Middle frontal gyrus (tissue), 1 donor: Measurements from ENCODE around the gene PIGW.
"Not testable (repeated sequence)": the region's sequence is repeated elsewhere in the genome, so short reads cannot be mapped to it uniquely, and the experiment has no call there.

Experiments used
- DNase-seq: peaks from one replicate; pipeline ENCODE4 v3.0.0-alpha.2; 2015; ENCODE audit warnings: low spot score; ENCODE audit errors: extremely low spot score

Gene PIGW

DNA sequence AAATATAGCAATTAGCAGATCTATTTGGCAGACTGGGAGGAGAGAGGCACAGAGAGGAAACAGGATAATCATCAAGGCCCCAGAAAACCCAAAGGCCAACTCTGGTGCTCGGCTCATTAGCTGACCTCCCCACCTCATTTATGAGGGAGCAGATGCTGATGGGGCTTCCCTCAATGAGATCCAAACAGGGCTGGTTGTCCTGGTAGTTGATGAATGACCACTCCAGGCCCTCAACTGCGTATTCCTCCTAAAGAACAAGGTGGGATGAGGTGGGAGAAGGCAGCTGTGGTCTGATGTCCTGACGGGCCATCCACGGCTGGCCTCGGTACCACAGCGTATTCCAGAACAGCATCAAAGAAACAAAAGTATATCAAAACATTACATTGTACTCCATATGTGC lies 27.5 kb upstream of the PIGW start:
- no peak for DNase-seq

GRCh38 chr17:36508439-36508838 lies 26.3 kb upstream of the PIGW start:
- not testable (repeated sequence) for DNase-seq

DNA sequence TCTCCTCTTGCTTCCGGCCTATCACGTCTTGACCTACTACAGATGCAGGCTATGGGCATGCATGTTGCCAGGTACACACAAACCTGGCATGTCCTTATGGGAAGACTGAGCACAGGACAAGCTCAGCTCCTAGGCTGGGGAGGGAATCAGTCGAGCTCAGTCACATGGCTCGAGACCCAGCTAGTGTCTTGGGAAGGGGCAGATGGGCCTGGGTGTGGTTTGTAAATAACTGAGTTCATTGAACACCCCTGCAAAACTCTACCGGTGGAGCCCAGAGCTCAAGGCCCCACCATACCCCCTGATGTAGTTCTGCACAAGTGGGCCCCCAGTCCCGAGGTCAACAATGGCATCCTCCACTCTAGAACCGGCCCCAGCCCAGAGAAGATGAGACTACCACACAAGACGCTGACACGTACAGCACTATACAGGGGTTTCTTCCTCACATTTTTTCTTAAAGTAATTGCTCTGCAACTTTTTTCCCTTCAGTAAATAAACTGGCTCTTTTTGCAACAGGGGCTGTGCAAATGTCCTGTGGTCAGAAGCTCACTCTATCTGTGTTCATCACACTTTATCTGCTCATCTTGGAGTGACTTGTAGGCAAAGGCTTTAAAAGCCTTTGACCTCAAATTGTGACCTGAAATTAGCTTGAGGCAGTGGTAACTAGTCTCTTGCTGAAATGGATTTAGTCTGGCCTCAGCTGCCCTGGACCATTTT lies 25.4 kb upstream of the PIGW start:
- DNase-seq = no peak

DNA sequence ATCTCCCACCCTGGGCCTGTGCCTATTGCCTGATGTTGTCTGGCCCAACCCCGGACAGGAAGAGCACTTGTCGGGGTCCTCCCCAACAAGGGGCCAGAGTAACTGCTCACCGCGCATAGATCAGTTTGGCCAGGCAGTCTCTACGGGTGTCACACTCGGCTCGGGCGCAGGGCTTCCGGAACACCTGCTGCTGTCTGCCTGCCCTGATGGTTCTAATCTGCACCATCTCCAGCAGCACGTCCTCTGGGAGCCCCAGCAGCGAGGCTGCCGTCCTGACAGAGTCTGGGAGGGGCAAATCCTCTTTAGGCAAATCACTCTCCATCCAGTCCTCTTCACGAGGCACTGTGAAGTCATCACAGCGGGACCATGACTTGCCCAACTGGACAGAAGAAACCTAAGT lies 24.2 kb upstream of the PIGW start:
- no peak for DNase-seq

DNA sequence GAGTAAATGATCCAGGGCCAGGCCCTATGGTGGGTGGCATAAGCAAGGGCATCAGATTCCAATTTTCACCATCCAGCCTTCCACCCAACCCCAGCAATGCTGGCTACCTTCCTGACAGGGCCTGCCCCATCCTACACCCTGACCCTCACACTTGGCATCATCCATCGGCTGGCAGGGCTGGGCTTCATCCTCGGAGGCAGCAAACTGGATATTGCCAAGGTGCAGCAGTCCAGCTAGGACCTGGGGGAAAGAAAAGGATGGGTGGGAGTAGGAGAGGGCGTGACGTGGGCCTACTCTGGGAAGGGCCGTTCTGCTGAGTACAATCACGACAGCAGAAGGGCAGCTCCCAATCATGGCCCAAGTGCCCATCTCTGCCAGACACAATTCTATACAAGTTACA lies 23.6 kb upstream of the PIGW start:
- DNase-seq = no peak

DNA sequence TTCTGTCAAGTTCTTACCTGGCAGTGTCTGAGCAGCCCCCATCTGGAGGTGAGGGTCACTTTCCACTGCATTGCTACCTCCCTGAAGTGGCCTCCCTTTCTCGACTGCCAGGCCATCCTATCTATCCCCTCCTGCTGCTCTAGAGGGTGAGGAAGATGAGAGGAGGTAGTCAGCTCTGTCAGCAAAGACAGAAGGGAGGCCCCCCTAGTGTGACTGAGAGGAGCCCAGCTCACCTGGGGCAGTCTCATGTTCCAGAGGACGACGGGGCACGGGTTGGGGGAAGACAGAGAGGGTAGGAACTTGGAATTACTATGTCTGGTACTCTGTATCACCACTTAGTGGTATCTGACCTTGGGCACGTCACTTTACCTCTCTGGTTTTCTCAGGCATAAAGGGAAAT lies 22.1 kb upstream of the PIGW start:
- no peak for DNase-seq

GRCh38 chr17:36514856-36515255 lies 19.9 kb upstream of the PIGW start:
- DNase-seq = no peak

GRCh38 chr17:36515837-36516236 lies 18.9 kb upstream of the PIGW start:
- no peak for DNase-seq

- DNase-seq = no peak
Measured at GRCh38 chr17:36523113-36523512, 11.7 kb upstream of the PIGW start.

- no peak for DNase-seq
Measured at GRCh38 chr17:36524428-36524876, 10.3 kb upstream of the PIGW start.

DNA sequence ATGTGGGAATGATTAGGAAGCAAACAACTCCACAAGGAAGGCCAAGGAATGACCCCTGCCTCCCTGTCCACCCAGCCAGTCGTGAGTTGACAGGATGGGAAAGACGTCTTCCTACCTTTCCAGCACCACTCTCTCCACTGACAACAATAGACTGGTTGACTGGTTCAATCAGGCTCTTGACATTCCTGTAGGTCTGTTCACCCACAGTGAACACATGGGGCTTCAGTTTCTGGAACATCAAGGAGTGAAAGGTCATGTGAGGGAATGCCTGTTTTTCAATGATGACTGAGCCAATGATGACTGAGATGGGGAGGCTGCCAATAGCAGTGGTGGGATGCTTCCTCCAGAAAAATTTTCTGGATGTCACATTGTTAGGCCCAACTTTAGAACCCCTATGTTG lies 9.7 kb upstream of the PIGW start:
- DNase-seq = no peak

DNA sequence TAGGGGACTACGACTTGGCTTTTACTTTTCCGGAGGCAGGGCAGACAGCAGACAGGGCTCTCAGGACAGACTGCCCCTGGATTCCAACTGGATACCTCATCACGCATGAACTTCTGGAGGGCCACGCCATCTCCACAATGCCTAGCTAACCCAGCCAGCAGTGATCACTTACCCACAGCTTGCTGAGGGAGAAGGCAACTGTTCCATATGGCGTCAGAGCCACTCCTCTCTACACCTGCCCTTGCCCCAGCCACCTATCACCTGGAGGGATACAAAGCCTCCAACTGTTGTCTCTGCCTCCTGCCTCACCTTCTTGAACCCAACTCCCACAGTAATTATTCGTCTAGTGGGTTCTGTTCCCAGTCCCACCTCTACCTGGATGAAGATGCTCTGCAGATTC lies 8.9 kb upstream of the PIGW start:
- no peak for DNase-seq

- DNase-seq = no peak
Measured at GRCh38 chr17:36527621-36528250, 7.1 kb upstream of the PIGW start.

DNA sequence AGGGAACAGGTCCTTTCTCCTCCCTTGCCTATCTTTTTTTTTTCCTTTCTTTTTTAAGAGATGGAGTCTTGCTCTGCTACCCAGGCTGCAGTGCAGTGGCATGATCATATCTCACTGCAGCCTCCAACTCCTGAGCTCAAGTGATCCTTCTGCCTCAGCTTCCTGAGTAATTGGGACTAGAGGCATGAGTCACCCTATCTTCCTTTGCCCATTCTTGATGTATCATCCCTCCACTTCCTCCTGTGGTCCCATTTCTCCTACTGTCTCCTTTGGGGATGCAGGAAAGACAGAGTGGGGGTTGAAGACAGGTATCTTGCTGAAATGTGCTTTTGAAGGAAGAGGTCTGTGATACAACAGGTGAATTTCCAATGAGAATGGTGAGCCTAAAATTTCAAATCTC lies 5.7 kb upstream of the PIGW start:
- DNase-seq = no peak

GRCh38 chr17:36532435-36532975 lies 2.3 kb upstream of the PIGW start:
- DNase-seq = no peak

DNA sequence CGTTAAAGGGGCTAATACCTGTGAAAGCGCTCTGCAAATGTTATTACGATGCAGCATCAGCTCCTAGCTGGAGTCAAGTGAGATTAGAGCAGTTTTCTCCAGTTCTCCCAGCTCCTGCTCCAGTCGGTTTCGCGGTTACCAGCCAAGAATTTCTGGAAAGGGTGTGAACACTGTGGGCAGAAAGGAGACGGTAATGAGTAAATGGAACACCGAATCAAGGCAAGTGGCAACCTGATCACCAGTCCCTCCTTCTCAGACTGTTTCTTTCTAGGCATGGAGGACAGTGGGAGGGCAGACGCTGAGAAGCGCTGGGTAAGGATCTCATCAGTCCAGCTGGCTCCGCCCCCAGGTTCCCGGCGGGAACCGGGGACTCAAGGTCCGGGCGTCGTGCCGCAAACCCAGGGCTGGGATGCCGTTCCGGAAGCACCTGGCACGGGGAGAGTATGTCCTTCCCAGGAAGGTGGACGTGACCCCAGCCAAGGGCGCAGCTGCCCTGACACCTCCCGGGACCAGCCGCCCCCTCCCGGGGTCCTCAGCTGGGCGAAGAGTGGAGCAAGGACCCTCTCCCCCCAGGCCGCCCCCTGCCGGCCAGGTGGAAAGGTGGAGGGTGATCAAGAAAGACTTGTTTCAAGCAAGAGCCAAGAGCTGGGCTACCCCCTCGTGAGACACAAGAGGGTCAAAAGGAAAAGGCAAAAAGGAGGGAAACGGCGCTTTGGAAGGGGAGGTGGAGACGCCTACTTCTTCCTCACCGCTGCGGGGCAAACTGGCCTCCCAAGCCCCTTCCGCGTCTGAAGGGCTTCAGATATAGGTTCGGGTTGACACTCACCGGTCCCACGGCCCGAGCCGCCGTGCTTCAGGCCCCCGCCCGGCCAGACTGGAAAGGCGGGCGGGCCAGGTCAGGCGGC lies 600 bp upstream of the PIGW start:
- no peak for DNase-seq

GRCh38 chr17:36535669-36536081 lies 888 bp downstream of the PIGW start:
- DNase-seq = no peak

- DNase-seq = no peak
Measured at GRCh38 chr17:36540696-36541095, 5.9 kb downstream of the PIGW start.

DNA sequence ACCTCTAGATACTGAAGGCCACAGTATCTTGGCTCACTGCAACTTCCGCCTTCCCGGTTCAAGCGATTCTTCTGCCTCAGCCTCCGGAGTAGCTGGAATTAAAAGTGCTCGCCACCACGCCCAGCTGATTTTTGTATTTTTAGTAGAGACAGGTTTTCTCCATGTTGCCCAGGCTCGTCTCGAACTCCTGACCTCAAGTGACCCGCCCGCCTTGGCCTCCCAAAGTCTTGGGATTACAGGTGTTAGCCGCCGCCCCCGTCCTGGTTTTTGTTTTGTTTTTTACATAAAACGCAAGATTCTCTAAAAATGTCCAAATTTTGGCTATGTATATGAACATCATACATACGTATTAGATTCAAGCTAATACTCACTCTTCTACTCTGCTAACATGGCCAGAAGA lies 8.0 kb downstream of the PIGW start:
- no peak for DNase-seq

DNA sequence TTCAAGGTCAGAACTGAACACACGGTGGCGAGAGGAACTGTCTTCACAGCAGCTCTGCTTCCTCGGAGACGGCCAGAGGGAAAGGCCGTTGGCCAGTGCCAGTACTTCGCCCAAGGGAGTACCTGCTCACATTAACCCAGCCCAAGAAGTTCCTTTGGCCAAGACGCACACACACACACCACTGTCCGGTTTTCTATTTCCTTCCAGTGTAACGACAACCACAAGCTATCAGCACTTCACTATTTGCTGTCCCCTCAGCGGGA lies 9.2 kb downstream of the PIGW start:
- no peak for DNase-seq

DNA sequence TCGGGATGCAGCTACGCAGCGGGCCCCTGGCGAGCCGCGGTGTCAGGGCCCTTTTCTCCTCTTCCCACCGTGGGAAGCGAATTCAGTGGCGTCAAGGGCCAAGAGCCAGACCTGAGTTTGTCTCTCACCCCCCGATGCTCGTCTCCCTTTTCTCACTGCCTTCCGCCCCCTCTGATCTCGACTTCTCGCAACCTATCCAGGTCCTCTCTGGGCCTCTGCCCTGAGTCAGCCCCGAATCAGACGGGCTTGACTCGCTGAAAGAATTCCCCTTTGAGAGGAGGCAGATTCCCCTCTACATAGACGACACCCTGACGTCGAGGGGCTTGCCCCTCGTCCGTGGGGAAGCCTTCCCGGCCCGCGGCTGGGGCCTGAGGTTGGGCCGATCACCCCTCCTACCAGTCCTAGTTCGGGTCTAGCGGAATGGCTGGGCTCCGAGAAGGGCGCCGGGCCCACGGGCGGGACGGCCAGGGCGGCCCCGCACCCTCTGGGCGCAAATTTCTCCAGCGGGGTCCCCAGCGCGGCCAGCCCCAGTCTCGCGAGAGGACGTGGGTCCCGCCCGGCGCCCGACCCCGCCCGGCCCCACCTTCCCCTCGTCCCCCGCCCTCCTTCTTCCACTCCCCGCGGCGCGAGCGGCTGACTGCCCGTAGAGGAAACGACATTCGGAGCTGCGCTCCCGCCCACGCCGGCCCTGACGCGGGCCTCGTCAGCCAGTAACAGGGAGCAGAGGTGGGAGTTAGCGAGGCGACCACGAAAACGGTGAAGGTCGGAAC lies 9.7 kb downstream of the PIGW start, which contains the start of gene GGNBP2:
Gene GGNBP2 (plus strand): TSS at position 613 of the 770 bp plus-strand sequence. CDS start 806 bp downstream, outside the sequence.
- DNase-seq = peak; percentile 86
